GM23338 (cell line): ENCODE results near the gene PHF13. TPM values are rescaled to one million over a fixed set of nuclear protein-coding genes. Genes with fewer than 3 reads are reported as not detected.

Experiments used
- ATAC-seq: fragments of 200-7000 bp; cut with Tn5 transposase; 3 replicates; pipeline ENCODE4 v1.9.1; 2020
- DNase-seq: peaks from one replicate; pipeline ENCODE4 v3.0.0-alpha.2; 2015; ENCODE audit warnings: low spot score
- H2AFZ ChIP-seq: fragments of 200-600 bp; sonication (generic); 2 replicates; pipeline ENCODE4 v1.8.0; 2016; ENCODE audit warnings: antibody characterized with exemption, mild to moderate bottlenecking, moderate library complexity
- H3F3A ChIP-seq: fragments of 200-600 bp; sonication (generic); replicated peaks from 2 replicates; pipeline ENCODE4 v1.8.0; 2017; ENCODE audit warnings: antibody characterized with exemption, mixed run types, low read depth
- H3K27ac ChIP-seq: fragments of 200-600 bp; sonication (generic); 2 replicates; pipeline ENCODE4 v1.6.1; 2016; ENCODE audit warnings: low read depth
- H3K27me3 ChIP-seq: fragments of 200-600 bp; sonication (generic); 2 replicates; pipeline ENCODE4 v1.8.0; 2016; ENCODE audit warnings: mild to moderate bottlenecking, mixed run types, moderate library complexity; ENCODE audit not compliant: insufficient read depth
- H3K36me3 ChIP-seq: fragments of 200-600 bp; sonication (generic); 2 replicates; pipeline ENCODE4 v1.8.0; 2016; ENCODE audit warnings: mild to moderate bottlenecking; ENCODE audit not compliant: insufficient read depth
- H3K4me1 ChIP-seq: fragments of 200-600 bp; sonication (generic); 2 replicates; pipeline ENCODE4 v1.8.0; 2016; ENCODE audit warnings: mild to moderate bottlenecking, moderate library complexity; ENCODE audit not compliant: insufficient read depth
- H3K4me2 ChIP-seq: fragments of 200-600 bp; sonication (generic); 2 replicates; pipeline ENCODE4 v1.7.1; 2017; ENCODE audit warnings: mixed run types
- H3K4me3 ChIP-seq: fragments of 200-600 bp; sonication (generic); 2 replicates; pipeline ENCODE4 v1.6.1; 2016; ENCODE audit warnings: mixed run types
- H3K79me2 ChIP-seq: fragments of 200-600 bp; sonication (generic); replicated peaks from 2 replicates; pipeline ENCODE4 v1.8.0; 2017; ENCODE audit warnings: mild to moderate bottlenecking; ENCODE audit not compliant: insufficient read depth
- H3K9me2 ChIP-seq: fragments of 200-600 bp; sonication (generic); 2 replicates; pipeline ENCODE4 v1.8.0; 2017; ENCODE audit not compliant: insufficient read depth
- H4K20me1 ChIP-seq: fragments of 200-600 bp; sonication (generic); replicated peaks from 2 replicates; pipeline ENCODE4 v1.8.0; 2017; ENCODE audit warnings: mild to moderate bottlenecking; ENCODE audit not compliant: insufficient read depth
- H3K27ac Mint-ChIP-seq: 2 replicates; pipeline ENCODE4 v1.8.0; 2020; ENCODE audit warnings: inconsistent platforms, mild to moderate bottlenecking, moderate library complexity, mixed read lengths
- H3K27me3 Mint-ChIP-seq: 3 replicates; pipeline ENCODE4 v1.8.0; 2022; ENCODE audit warnings: low read depth, mild to moderate bottlenecking, moderate library complexity, mixed read lengths, inconsistent platforms; ENCODE audit not compliant: insufficient read depth, poor library complexity
- H3K36me3 Mint-ChIP-seq: 3 replicates; pipeline ENCODE4 v1.8.0; 2021; ENCODE audit warnings: low read depth, mild to moderate bottlenecking, inconsistent platforms, moderate library complexity, mixed read lengths
- H3K4me1 Mint-ChIP-seq: 3 replicates; pipeline ENCODE4 v1.8.0; 2020; ENCODE audit warnings: mild to moderate bottlenecking, inconsistent platforms, mixed read lengths
- H3K4me3 Mint-ChIP-seq: 3 replicates; pipeline ENCODE4 v1.8.0; 2021; ENCODE audit warnings: moderate library complexity, mild to moderate bottlenecking, inconsistent platforms, mixed read lengths
- H3K9me3 Mint-ChIP-seq: 3 replicates; pipeline ENCODE4 v1.8.0; 2020; ENCODE audit warnings: moderate library complexity, mild to moderate bottlenecking, inconsistent platforms, mixed read lengths
- JUNB ChIP-seq: IDR thresholded peaks from one replicate; pipeline ENCODE4 v1.6.1; 2016; ENCODE audit warnings: antibody characterized with exemption; ENCODE audit not compliant: unreplicated experiment
- NANOG ChIP-seq: IDR thresholded peaks from 2 replicates; pipeline ENCODE4 v1.6.1; 2016; ENCODE audit warnings: antibody characterized with exemption, borderline replicate concordance
- ZNF331 ChIP-seq: fragments of 250-450 bp; sonication (Bioruptor Pico); IDR thresholded peaks from 2 replicates; pipeline ENCODE4 v1.5.0; 2020; ENCODE audit warnings: low read depth, mild to moderate bottlenecking, moderate library complexity
- polyA plus RNA-seq: library from polyadenylated mRNA; unstranded; fragments of >200 nt; fragmentation: Nextera tagmentation; extraction: Ambion mirVana; gene quantifications from 2 replicates; pipeline ENCODE4 v1.2.1, GENCODE V29; 2016
- total RNA-seq: library from RNA; depleted of rRNA; stranded (reverse); fragments of >200 nt; shearing (Covaris generic); gene quantifications from 2 replicates; pipeline ENCODE4 v1.2.3, GENCODE V29; 2014
- TF ChIP-seq, protein P1 (sequence below), 2 experiments: fragments of 200-600 bp in 1 of 2; sonication (generic) in 1 of 2; conservative IDR thresholded peaks; 2 replicates each; pipeline versions ENCODE4 v1.5.1 to v1.6.1; 2016 to 2017; ENCODE audit warnings: antibody characterized with exemption in 2 of 2, low read depth in 2 of 2, mild to moderate bottlenecking in 2 of 2, moderate library complexity in 1 of 2
- TF ChIP-seq, protein P2 (sequence below): IDR thresholded peaks from 2 replicates; pipeline ENCODE4 v1.6.1; 2016; ENCODE audit warnings: antibody characterized with exemption
- TF ChIP-seq, protein P3 (sequence below): fragments of 250-450 bp; sonication (Bioruptor Pico); IDR thresholded peaks from 2 replicates; pipeline ENCODE4 v1.5.0; 2020; ENCODE audit warnings: mild to moderate bottlenecking, moderate library complexity
- TF ChIP-seq, protein P4 (sequence below): IDR thresholded peaks from one replicate; pipeline ENCODE4 v1.6.1; 2018; ENCODE audit warnings: antibody characterized with exemption; ENCODE audit not compliant: unreplicated experiment

Gene PHF13
- total and polyA plus RNA-seq, 2 experiments from 2014 or later = 12.1 to 33.2 TPM

DNA sequence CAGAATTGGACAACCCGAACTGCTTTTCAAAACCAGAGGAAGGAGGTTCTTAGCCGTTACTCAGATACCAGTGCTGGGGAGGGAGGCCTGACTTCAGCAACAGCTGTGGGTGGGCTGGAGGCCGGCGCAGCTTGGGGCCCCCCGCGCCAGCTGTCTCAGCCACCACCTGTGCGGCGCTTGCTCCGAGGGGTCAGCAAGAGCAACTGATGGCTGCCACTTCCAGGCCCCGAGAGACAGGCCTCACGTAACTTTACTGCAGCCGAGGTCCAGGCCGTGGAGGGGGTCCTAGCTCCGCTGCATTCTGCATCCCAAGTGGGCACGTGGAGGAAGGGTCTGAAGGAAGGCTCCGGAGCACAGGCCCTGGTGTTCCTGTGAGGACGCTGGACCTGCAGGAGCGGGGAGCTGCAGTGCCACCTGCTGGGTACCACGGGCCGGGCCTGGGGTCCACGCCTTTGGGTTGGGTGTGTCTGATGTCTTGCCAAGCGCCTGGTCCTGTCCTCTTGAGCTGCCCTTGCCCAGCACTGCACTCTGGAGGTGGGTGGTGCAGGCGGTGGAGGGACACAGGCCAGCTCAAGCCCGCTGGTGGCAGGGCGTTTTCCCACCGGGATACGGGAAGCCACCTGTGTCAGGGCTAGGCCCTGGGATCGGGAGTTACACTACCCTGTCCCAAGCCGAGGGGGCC, 21.0 kb downstream of the PHF13 start (continued):
- TF ChIP-seq, protein P1, sequence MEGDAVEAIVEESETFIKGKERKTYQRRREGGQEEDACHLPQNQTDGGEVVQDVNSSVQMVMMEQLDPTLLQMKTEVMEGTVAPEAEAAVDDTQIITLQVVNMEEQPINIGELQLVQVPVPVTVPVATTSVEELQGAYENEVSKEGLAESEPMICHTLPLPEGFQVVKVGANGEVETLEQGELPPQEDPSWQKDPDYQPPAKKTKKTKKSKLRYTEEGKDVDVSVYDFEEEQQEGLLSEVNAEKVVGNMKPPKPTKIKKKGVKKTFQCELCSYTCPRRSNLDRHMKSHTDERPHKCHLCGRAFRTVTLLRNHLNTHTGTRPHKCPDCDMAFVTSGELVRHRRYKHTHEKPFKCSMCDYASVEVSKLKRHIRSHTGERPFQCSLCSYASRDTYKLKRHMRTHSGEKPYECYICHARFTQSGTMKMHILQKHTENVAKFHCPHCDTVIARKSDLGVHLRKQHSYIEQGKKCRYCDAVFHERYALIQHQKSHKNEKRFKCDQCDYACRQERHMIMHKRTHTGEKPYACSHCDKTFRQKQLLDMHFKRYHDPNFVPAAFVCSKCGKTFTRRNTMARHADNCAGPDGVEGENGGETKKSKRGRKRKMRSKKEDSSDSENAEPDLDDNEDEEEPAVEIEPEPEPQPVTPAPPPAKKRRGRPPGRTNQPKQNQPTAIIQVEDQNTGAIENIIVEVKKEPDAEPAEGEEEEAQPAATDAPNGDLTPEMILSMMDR (conservative IDR thresholded peaks at IDR 0.05; ENCODE audit: low read depth in 2 of 2) = peak; percentile 49 to 79
- TF ChIP-seq, protein P2, sequence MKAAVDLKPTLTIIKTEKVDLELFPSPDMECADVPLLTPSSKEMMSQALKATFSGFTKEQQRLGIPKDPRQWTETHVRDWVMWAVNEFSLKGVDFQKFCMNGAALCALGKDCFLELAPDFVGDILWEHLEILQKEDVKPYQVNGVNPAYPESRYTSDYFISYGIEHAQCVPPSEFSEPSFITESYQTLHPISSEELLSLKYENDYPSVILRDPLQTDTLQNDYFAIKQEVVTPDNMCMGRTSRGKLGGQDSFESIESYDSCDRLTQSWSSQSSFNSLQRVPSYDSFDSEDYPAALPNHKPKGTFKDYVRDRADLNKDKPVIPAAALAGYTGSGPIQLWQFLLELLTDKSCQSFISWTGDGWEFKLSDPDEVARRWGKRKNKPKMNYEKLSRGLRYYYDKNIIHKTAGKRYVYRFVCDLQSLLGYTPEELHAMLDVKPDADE = no peak
- TF ChIP-seq ZNF331 (CRISPR knock-in tag) = no peak

DNA sequence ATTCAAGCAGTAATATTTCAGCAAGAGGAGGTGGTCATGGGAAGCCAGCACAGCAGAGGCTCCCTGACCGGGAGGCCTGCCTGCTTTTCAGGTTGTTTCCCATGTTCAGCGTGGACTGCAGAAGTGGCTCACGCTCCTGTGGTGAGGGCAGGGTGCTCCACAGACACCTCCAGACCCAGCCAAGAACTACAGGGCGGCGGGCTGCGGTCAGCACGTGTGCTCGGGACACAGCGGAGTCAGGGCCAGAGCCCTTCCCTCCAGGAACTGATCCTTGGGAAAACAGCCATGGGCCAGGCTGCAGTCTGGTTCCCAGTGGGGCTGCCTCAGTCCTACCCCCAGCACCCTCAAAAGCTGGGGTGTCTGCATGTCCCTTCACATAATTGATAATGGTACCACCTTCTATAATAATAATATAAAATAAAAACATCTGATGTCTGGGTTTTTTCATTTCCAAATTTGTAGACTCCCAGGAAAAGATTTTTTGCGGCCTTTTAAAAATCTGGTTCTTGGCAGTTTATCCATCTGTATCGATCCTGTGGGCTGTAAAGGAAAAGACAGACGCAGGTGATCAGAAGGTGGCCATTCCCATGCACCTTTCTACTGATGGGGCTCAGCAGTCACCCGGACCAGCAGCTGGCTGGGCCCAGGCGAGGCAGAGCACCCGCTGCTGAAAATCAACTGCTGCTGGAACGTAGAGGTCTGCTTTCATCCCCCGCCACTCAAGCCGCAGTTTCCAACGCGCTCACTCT, 21.8 kb downstream of the PHF13 start:
- H3K4me2 ChIP-seq = no peak overlapping the region
- Mint-ChIP-seq H3K4me3 (no peak overlapping the region), H3K27ac (no peak overlapping the region), H3K4me1 (no peaks in the 10 kb centered on the region), H3K9me3 (no peaks in the 10 kb centered on the region), H3K36me3 (peaks cover 72% of the 10 kb centered on the region), H3K27me3 (peaks cover 9% of the 10 kb centered on the region)
- H3K27me3 ChIP-seq = no peaks in the 10 kb centered on the region
- DNase-seq = no peak
- H2AFZ ChIP-seq = no peak overlapping the region
- H3K27ac ChIP-seq = no peak overlapping the region
- no peaks in the 10 kb centered on the region for H3K4me1 ChIP-seq
- ATAC-seq = no peak
- H3F3A ChIP-seq = peaks cover 6% of the 10 kb centered on the region; the same call in 1 of the 2 replicates
- peaks cover 33% of the 10 kb centered on the region for H3K36me3 ChIP-seq
- H3K79me2 ChIP-seq = no peaks in the 10 kb centered on the region
- H3K9me2 ChIP-seq = no peaks in the 10 kb centered on the region
- no peak overlapping the region for H3K4me3 ChIP-seq
- H4K20me1 ChIP-seq = peaks cover 13% of the 10 kb centered on the region
- TF ChIP-seq, protein P3, sequence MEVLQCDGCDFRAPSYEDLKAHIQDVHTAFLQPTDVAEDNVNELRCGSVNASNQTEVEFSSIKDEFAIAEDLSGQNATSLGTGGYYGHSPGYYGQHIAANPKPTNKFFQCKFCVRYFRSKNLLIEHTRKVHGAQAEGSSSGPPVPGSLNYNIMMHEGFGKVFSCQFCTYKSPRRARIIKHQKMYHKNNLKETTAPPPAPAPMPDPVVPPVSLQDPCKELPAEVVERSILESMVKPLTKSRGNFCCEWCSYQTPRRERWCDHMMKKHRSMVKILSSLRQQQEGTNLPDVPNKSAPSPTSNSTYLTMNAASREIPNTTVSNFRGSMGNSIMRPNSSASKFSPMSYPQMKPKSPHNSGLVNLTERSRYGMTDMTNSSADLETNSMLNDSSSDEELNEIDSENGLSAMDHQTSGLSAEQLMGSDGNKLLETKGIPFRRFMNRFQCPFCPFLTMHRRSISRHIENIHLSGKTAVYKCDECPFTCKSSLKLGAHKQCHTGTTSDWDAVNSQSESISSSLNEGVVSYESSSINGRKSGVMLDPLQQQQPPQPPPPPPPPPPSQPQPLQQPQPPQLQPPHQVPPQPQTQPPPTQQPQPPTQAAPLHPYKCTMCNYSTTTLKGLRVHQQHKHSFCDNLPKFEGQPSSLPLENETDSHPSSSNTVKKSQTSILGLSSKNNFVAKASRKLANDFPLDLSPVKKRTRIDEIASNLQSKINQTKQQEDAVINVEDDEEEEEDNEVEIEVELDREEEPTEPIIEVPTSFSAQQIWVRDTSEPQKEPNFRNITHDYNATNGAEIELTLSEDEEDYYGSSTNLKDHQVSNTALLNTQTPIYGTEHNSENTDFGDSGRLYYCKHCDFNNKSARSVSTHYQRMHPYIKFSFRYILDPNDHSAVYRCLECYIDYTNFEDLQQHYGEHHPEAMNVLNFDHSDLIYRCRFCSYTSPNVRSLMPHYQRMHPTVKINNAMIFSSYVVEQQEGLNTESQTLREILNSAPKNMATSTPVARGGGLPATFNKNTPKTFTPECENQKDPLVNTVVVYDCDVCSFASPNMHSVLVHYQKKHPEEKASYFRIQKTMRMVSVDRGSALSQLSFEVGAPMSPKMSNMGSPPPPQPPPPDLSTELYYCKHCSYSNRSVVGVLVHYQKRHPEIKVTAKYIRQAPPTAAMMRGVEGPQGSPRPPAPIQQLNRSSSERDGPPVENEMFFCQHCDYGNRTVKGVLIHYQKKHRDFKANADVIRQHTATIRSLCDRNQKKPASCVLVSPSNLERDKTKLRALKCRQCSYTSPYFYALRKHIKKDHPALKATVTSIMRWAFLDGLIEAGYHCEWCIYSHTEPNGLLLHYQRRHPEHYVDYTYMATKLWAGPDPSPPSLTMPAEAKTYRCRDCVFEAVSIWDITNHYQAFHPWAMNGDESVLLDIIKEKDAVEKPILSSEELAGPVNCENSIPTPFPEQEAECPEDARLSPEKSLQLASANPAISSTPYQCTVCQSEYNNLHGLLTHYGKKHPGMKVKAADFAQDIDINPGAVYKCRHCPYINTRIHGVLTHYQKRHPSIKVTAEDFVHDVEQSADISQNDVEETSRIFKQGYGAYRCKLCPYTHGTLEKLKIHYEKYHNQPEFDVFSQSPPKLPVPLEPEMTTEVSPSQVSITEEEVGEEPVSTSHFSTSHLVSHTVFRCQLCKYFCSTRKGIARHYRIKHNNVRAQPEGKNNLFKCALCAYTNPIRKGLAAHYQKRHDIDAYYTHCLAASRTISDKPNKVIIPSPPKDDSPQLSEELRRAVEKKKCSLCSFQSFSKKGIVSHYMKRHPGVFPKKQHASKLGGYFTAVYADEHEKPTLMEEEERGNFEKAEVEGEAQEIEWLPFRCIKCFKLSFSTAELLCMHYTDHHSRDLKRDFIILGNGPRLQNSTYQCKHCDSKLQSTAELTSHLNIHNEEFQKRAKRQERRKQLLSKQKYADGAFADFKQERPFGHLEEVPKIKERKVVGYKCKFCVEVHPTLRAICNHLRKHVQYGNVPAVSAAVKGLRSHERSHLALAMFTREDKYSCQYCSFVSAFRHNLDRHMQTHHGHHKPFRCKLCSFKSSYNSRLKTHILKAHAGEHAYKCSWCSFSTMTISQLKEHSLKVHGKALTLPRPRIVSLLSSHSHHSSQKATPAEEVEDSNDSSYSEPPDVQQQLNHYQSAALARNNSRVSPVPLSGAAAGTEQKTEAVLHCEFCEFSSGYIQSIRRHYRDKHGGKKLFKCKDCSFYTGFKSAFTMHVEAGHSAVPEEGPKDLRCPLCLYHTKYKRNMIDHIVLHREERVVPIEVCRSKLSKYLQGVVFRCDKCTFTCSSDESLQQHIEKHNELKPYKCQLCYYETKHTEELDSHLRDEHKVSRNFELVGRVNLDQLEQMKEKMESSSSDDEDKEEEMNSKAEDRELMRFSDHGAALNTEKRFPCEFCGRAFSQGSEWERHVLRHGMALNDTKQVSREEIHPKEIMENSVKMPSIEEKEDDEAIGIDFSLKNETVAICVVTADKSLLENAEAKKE (CRISPR knock-in tag) = no peak
- TF ChIP-seq, protein P2 = no peak
- TF ChIP-seq JUNB = no peak
- no peak for TF ChIP-seq NANOG
- TF ChIP-seq, protein P4, sequence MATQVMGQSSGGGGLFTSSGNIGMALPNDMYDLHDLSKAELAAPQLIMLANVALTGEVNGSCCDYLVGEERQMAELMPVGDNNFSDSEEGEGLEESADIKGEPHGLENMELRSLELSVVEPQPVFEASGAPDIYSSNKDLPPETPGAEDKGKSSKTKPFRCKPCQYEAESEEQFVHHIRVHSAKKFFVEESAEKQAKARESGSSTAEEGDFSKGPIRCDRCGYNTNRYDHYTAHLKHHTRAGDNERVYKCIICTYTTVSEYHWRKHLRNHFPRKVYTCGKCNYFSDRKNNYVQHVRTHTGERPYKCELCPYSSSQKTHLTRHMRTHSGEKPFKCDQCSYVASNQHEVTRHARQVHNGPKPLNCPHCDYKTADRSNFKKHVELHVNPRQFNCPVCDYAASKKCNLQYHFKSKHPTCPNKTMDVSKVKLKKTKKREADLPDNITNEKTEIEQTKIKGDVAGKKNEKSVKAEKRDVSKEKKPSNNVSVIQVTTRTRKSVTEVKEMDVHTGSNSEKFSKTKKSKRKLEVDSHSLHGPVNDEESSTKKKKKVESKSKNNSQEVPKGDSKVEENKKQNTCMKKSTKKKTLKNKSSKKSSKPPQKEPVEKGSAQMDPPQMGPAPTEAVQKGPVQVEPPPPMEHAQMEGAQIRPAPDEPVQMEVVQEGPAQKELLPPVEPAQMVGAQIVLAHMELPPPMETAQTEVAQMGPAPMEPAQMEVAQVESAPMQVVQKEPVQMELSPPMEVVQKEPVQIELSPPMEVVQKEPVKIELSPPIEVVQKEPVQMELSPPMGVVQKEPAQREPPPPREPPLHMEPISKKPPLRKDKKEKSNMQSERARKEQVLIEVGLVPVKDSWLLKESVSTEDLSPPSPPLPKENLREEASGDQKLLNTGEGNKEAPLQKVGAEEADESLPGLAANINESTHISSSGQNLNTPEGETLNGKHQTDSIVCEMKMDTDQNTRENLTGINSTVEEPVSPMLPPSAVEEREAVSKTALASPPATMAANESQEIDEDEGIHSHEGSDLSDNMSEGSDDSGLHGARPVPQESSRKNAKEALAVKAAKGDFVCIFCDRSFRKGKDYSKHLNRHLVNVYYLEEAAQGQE = no peak
